NCI-H748 (cell line): Measurements from ENCODE around the gene TMEM63B.
"Not testable (repeated sequence)": the region's sequence is repeated elsewhere in the genome, so short reads cannot be mapped to it uniquely, and the experiment has no call there.

Experiments
- DNase-seq: peaks from one replicate; lab custom pipeline; 2025; ENCODE audit not compliant: unreplicated experiment; lab: John Stamatoyannopoulos, UW

Gene TMEM63B

DNA sequence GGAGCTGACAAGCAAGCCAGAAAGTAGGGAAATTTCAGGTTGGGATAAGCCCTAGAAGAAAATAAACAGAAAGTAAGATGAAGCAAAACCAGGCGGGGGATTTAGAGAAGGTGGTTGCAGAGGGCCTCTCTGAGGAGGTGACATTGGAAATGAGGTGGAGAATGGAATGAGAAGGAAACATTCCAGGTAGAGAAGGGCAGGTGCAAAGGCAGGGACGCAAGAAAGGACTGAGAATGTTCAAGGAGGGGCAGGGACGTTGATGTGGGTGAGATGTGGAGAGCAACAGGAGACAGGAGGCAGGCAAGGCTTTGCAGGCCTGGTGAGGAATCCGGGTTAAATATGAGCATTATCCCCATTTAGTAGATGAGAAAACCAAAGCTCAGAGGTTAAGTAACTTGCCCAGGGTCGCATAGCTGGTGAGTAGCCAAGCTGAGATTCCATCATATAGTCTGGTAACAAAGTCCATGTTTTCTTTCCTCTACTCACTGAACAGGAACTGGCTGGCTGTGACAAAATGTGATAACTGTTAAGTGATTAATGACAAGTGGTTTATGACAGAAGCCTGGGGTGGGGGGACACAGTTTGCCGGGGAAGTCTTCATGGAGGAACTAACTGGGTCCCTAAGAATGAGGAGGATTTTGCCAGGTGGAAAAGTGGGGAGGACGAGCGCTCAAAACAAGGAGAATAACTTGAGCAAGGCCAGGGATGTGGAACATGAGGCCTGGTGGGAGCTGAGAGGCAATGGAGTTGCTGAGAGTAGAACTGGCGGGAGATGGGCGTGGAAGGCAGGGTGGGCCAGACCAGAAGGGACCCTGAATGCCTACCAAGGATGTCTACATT lies 32.7 kb upstream of the TMEM63B start:
- no peak for DNase-seq

DNA sequence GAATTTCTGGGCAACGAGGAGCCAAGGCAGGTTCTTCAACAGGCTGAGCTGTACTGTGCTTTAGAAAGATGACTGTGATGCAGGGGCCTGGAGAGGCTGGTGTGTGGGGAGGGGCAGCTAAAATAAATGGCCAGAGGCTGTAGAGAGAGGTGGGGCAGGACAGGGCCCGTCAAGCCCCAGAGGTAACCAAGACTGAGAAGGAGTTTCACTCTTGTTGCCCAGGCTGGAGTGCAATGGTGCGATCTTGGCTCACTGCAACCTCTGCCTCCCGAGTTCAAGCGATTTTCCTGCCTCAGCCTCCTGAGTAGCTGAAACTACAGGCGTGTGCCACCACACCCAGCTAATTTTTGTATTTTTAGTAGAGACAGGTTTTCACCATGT lies 32.1 kb upstream of the TMEM63B start:
- DNase-seq, result not testable (repeated sequence)

DNA sequence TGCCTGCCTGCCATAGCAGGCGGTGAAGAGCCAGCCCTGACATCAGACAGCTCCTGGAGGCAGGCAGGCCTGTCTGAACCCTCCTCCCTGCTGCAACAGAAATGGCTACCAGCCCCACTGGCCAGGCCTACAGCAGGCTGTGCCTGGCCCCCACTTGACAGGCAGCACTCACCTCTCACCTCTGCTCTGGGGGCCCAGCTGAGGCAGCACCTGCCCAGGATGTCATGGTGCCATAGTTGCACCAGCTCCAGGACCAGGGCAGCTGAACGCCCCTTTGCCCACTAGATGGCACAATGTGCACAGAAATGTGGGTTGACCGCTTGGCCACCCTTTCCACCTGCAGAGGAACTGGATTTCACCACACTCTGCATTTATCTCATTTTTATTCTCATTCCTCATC lies 30.7 kb upstream of the TMEM63B start:
- DNase-seq, result peak; percentile 67

DNA sequence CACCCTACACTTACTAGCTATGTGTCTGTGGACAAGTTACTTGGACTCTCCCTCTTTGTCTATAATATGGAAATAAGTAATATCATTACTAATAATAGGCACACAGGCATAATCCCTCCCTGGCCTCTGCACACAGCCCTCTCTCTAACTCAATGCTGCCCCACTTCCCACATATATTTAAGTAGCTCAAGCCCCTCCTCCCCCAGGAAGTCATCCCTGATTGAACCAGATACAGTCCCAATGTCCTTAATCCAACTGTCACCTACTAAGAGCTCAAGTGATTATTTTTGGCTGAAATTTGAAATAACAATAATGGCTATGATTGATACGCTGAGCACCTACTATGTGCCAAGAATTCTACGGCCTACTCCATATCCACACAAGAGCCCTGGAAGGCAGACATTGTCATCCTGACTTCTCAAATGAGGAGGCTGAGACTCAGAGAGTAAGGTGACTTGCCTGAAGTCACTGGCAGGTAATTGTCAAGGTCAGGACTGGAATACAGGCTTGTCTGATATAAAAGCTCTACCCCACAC lies 29.5 kb upstream of the TMEM63B start:
- DNase-seq, result no peak

DNA sequence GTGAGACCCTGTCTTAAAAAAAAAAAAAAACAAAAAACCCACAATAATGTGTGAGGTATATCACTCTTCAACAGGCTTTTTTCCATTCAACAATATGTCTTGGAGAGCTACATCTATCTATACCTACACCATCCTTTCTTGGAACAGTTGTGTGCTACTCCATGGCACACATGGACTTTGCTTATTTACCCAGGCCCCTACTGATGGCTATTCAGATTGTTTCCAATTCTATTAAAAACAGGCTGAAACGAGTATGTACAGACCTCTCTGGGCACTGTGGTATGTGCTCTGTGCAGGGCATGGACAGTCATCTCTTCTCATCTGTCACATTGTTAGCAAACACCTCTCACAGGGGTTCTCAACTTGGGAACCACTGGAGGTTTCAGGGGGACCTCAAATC lies 28.2 kb upstream of the TMEM63B start:
- no peak for DNase-seq

DNA sequence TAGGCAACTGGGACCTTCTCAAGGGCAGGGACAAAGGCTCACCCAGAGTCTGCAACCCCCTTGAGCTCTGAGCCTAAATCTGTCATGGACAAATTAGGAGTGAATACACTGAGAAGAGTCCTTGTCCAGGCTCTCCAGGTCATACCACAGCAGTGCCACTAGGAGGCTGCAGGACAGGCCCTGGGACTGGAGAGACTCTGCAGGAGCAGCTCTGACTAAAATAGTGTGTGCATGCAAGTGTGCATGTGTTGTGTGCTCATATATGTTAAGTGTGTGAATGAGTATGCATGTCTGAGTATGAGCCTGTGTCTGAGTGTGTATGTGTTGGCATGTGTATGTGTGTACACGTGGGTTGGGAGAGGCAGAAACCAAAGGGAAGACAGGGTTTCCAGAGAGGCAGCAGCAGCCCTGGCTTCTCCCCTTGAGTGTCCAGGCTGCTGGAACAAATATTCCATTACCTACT lies 27.2 kb upstream of the TMEM63B start:
- DNase-seq, result no peak

DNA sequence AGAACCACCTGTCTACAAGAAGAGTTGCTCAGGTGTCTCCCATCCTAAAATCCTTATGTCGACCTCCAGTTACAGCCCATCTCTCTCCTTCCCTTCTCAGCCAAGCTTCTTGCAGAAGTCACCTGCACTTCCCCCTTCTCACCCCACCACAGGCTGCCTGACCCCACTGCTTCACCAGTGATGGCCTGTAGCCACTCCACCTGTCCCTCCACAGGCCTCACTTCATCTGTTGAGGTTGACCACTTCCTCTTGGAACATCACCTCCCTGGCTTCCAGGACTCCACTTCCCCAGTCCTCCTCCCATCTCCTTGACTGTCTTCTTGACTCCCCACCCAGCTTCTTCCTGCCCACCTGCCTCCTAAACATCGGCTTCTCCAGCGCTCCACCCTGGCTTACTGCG lies 25.5 kb upstream of the TMEM63B start:
- no peak for DNase-seq

DNA sequence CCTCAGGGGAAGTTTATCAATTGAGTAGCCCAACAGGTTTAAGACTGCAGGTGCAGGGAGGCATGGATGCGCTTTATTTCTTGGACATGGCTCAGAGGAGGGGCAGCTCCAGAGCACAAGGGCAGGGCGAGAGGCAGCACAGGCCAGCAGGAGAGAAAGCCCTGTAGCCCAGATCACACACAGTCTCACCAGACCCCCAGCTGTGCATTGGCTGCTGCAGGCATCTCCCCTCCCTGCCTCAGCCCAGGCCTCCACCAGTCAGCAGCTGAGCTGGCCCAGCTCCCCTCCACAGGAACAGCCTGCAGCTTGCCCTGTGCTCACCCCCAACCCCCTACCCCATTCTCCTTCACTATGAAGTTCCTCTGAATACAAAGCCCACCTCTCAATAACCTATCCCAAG lies 24.8 kb upstream of the TMEM63B start:
- no peak for DNase-seq

DNA sequence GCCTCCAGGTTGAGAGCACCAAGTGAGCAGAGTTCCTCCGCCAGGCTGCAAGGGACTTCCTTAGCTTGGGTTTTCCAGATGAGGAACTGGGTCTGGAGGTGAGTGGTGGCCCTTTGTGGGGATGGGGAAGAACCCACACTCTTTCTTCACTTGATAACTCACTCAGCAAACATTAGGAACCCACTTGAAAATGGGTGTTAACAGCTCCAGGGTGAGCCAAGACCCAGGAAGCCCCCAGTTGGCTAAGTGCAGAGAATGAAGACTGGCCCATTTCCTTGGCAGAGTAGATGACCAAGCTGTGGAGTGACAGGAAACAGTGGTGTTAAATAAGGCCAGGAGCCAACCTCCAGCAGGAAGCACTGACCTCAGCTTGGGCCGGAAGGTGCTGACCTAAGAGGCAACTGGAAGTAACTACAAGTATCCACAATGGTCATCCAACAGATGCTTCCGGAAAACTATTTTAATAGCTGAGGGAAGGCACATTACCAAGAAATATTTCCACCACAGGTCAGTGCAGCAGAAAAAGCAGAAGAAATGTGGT lies 22.8 kb upstream of the TMEM63B start:
- DNase-seq, result no peak

DNA sequence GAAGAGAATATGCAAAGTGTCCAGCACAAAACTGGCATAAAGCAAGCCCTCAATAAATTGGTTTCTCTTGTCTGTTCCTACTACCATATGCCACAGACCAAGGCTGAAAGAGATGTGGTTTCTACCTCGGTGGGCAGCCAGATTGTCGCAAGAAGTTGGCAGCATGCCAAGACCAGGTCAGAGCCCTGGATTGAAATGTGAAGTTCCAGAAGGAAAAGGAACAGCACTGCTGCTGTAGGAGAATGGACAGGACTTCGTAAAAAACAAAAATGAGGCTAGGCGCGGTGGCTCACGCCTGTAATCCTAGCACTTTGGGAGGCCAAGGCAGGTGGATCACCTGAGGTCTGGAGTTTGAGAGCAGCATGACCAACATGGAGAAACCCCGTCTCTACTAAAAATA lies 22.2 kb upstream of the TMEM63B start:
- no peak for DNase-seq

DNA sequence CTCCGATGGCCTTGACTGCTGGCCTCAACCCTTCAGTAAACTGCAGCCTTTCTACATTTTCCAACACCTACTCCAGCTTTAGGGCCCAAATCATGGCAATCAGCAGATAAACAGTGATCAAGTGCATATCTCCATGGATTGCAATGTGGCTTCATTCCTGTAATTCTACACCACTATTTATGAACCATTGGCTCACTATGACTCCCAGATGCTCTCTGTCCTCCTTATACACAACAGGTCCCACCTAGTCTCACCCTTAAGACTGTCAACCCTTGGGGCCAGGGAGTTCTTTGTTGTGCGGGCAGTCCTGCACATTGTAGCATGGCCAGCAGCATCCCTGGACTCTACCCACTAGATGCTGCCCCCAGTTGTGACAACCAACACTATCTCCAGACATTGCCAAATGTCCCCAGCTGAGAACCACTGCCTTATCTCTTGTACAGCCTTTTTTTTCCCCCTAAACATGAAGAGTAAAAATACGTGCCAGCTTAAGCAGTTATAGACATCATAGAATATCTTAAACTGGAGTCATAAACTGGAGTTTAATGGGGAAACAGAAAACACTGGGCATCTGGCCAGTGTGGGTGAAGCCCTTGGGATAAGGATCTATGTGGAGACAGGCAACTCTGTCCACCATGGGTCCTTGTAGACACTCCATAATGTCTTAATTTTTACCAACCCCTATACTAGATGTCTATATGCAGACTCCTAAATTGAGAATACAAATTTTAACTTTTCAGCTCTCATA lies 21.2 kb upstream of the TMEM63B start:
- no peak for DNase-seq

DNA sequence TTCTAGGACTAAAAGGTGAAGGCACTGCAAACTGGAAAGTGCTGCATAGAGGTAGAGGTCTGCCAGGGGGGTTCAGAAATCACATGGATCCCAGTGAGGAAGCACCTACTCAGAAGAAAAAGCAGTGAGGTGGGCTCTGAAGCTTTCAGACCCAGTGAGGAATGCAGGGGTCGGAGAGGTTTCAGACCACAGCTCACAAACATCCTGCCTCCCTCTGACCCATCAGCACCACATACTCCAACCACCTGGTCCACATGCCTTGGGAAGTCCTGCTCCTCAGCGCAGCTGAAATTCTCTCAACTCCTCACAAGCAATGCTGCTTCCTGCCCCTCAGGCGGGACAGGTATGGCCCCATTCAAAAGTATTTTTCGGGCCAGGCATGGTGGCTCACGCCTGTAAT lies 20.3 kb upstream of the TMEM63B start:
- DNase-seq, result no peak

DNA sequence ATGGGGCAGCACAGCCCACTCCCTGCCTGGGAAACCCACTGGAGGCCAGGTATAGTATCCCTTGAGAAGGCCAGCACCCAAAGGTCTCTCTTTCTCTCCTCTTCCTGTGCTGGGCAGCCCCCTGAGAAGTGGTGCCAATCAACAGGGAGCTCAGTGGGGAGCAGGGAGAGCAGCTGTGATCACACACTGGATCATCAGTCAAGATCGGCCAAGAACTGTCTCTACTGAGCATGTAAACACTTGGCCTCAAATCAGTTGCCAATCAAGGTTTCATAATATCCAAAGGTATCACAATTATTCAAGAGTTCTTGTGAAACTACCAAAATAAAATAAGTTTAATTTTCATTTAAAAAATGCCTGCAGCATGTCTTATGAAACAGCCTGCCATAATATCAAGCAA lies 18.9 kb upstream of the TMEM63B start:
- no peak for DNase-seq

DNA sequence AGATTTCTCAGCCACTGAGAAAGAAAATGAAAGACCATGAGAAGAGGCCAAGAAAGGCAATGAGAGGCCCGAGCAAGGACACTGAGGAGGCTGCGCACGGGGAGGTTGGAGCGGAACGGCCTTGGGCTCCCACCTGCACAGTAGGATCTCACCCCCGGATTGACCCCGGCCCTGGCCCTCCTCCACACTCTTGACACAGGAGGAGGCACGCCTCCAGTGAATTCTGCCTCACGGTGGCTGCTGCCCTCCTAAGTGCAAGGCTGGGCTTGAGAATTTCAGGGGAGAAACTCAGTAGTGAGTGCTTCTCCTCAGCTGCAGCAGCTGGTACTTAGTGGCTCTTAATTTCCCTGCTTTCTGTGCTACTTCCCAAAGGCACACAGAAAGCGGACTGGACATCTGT lies 18.1 kb upstream of the TMEM63B start:
- DNase-seq, result no peak

DNA sequence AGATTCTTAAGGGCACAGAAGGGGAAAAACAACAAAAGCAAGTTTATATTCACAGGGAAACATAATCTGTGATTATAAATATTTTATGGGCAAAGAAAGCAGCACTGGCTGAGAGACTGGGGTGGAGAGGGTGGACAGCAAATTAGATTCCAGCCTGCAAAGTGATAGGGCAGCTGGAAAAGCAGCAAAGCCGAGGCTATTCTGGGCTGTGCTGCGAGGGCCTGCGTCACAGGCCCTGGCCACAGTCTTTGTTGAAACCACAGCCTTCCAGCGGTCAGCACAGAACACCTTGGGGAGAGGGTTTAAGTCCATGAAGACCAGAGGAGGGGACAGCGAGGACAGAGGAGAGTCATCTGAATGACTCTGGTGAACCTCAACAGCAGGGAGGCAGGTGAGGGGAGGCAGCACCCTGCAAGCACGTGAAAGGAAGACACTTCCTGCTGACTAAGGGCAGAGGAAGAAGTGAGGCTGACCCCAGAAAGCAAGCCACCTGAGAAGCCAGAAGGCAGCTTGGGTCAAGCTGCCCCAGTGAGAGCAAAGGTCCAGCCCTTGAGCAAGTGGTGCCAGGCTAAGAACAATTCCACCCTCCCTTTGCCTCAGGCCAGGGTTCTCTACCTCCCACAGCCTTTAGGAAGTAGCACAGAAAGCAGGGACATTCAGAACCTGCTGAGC lies 17.2 kb upstream of the TMEM63B start:
- DNase-seq, result no peak

DNA sequence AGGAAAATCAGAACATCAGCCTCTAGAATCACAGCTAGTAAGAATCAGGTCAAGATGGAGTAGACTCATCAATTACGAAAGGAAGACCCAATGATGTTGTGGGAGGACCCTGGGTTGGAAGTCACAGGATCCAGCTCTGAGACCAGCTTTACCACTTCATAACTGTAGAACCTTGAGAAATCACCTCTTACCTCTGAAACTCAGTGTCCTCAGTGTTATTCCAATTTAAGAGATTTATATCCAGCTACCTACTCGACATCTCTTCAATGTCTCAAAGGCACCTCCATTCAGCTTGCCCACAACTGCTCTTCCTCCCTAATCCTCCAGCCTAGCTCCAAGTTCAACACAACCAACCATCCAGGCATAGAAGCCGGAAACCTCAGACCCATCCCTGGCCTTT lies 16.4 kb upstream of the TMEM63B start:
- no peak for DNase-seq

DNA sequence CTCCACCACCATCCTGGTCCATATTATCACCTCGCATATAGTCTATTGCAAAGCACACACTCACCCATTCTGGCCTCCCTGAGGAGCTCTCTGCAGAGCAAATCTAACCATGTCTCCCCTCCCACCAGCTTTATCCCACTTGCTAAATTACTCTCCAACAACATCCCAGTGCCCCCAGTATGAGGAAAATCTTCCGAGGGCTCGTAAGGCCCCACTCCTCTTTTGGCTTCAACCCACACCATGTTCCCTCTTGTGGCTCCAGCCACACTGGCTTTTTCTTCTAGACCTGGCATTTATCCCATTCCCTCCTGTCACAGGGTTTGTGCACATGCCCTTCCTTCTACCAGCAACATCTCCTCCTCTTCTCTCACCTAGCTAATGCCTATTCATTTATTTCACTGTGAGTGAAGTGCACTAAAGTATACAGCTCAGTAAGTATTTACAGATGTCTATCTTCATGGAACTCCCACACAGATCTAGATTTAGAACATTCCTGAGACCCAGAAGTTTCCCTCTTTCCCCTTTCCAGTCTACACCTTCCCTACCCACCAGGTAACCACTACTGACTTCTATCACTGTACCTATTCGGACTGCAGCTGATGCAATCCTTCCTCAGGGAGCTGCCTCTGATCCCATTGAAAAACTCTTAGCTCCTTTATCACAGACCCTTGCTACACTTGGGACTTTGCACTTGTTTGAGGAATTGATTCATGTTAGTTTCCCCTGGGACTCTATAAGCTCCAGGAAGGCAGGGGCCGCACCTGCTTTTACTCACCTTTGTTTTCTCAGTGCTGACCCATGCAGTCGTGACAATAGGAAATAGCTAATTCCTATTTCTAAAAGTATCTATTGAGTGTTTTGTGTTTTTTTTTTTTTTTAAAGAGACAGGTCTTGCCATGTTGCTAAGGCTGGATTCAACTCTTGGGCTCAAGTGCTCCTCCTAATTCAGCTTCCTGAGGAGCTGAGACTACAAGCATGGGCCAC lies 15.6 kb upstream of the TMEM63B start:
- no peak for DNase-seq

DNA sequence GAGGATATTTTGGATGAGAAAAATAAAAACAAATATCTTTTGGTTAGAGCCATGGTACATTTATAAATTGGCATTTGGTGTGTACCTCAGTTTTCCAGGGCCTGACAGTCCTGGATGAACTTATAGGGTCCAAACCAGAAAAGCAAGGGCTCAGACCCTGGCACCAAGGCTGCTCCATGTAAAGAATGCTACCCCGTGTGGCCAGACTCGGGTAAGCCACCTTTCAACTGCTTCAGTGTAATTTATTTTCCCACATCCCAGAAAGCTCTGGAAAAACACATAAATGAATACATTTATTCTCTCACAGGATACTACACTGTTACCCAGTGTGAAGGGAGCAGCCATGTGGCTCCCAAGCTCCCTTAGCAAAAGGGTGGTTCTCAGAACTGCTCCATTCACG lies 13.9 kb upstream of the TMEM63B start:
- no peak for DNase-seq

DNA sequence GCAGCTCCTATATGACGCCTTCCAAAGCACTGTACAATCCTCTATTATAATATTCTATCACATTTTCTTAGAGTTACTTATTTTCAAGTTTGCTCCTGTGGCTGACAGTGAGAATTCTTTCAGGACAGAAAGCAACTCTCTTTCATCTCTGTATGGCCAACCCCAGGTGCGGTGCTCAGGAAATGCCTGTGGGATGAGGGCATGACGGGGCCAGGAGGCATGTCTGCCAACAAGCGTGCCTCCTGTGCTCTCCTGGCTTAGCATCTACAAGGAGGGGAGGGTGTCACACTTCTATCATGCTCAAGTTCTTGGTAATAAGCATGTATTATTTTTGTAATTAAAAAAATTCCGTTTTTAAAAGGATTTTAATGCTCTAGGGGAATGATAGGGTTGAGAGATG lies 11.5 kb upstream of the TMEM63B start:
- no peak for DNase-seq
